ENCODE results near the gene RSPH9. TPM values are rescaled to one million over a fixed set of nuclear protein-coding genes. Genes with fewer than 3 reads are reported as not detected.

RSPH9 gene
- total and polyA plus RNA-seq, 5 donors from 2014 or later = 0.15 to 1.4 (median 0.91) TPM

DNA sequence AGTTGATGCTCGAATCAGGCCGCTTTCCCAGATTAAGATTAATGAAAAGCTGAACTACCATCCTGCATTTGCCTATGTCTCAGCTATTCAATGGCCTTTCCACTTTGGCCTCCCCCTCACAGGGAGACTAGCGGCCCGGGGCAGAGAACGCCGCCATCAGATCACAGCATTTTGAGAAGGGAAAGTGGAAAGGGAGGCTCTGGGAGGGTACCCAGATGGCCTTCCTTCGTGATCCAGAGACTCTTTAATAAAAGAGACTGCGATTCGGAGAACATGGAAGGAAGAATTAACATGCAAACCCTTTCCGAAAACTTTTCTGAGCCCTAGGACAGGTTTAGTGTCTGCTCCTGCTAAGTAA is 42.2 kb downstream of the RSPH9 start:
- Histone ChIP-seq H3K4me3 (ENCODE audit: low read depth, low read length) (peak overlapping the region; percentile 95), H3K36me3 (ENCODE audit: control insufficient read depth, insufficient read depth, low read length) (peaks cover 7% of the 10 kb centered on the region), H3K27me3 (ENCODE audit: control insufficient read depth, insufficient read depth, low read length) (peaks cover 2% of the 10 kb centered on the region), H3K4me1 (ENCODE audit: control insufficient read depth, insufficient read depth, low read length, poor library complexity, severe bottlenecking) (peaks cover 20% of the 10 kb centered on the region), H3K9me3 (ENCODE audit: control insufficient read depth in 2 of 2, low read length in 2 of 2) (no peaks in the 10 kb centered on the region), H3K27ac (ENCODE audit: insufficient read depth, low read length, poor library complexity, severe bottlenecking) (peak overlapping the region; percentile 60)
- Mint-ChIP-seq H3K4me3 (peak overlapping the region; percentile 96 to 98 (median 96)), H3K27ac (peak overlapping the region; percentile 95 to 99 (median 95)), H3K36me3 (peaks cover 15% of the 10 kb centered on the region), H3K4me1 (peaks cover 36 to 61% (median 41%) of the 10 kb centered on the region in 4 donors), H3K27me3 (peaks cover 8% of the 10 kb centered on the region), H3K9me3 (no peaks in the 10 kb centered on the region)
- ATAC-seq (ENCODE audit: low read depth in 2 of 2) = no peak
- DNase-seq = no peak

DNA sequence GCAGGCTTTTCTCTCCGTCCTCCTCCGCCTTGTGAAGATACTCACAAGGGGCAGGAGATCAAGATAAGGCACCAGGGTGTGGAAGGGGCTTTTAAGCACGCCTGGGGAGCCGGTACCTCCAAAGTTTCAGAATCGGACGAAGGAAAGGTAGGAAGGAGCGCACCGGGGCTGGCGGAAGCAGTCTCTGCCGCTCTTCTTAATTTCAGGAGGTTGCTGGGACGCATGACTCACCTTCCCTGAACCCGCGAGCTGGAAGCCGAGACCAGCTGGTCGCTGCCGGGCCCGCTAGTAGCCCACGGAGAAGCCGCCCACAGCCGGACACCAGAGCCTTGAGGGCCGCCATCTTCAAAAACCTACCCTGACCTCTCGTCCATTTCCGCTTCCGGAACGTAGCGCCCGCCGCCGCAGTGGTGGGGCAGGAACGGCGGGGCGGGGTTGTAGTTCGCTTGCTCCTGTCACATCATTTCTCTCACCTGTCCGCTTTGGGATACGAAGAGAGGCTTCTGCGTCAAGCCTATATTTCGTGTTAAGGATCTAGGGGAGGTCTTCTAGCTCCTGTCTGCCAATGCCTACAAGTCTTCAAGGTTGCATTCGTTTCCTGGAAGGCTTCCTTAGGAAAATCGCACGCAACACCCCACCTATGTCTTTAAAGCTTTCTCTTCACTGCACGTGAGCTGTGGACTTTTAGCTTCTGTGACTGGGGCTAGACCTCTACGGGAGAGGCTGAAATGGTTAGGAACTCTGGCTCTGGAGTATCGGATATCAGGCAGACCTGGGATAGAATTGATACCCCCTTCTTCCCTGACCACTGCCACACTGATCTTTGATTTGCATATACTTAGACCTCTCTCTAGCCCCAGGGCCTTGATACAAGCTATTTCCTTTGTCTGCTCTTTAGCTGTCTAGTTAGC is 42.9 kb downstream of the RSPH9 start, which contains the start of gene MRPS18A:
Gene MRPS18A, minus strand, starts transcription at position 355 of the 911 bp plus-strand sequence. Its CDS starts 12 bp downstream, at position 343.
- Mint-ChIP-seq H3K27me3 (peaks cover 11% of the 10 kb centered on the region), H3K36me3 (peaks cover 15% of the 10 kb centered on the region), H3K4me3 (peak within 1 kb of the TSS; percentile 96 to 98 (median 96)), H3K4me1 (peaks cover 36 to 56% (median 38%) of the 10 kb centered on the region in 4 donors), H3K27ac (peak within 1 kb of the TSS; percentile 95 to 99 (median 95)), H3K9me3 (no peaks in the 10 kb centered on the region)
- DNase-seq = peak; percentile 71 to 86 (median 75)
- ATAC-seq (ENCODE audit: low read depth in 2 of 2) = peak; percentile 93 to 94
- Histone ChIP-seq H3K9me3 (ENCODE audit: control insufficient read depth in 2 of 2, low read length in 2 of 2) (no peaks in the 10 kb centered on the region), H3K36me3 (ENCODE audit: control insufficient read depth, insufficient read depth, low read length) (peaks cover 4% of the 10 kb centered on the region), H3K4me3 (ENCODE audit: low read depth, low read length) (peak within 1 kb of the TSS; percentile 95), H3K4me1 (ENCODE audit: control insufficient read depth, insufficient read depth, low read length, poor library complexity, severe bottlenecking) (peaks cover 20% of the 10 kb centered on the region), H3K27me3 (ENCODE audit: control insufficient read depth, insufficient read depth, low read length) (peaks cover 2% of the 10 kb centered on the region), H3K27ac (ENCODE audit: insufficient read depth, low read length, poor library complexity, severe bottlenecking) (peak within 1 kb of the TSS; percentile 60)

DNA sequence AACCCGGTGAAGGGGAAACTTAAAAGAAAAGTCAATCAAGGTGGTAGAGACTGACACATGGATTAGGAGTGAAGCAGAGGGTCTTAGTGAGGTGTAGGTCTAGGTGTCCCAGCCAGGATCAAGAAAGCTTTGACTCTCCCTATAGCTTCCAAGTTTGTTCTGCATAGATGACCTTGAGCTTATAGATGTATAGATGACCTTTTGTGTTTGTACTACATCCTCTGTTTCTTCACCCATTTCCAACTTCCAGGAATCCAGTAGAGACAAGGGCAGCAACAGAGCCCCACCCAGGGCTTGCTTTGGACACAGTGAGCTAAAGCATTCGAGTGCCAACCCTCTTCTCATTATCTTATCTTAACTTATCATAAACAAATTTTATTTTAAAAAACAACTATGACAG is 44.6 kb downstream of the RSPH9 start:
- Mint-ChIP-seq H3K27me3 (peaks cover 18% of the 10 kb centered on the region), H3K36me3 (peaks cover 6% of the 10 kb centered on the region), H3K4me1 (peaks cover 22 to 39% (median 27%) of the 10 kb centered on the region in 4 donors), H3K27ac (peak overlapping the region in 1 of 3 donors; percentile 60), H3K4me3 (peak overlapping the region in 3 of 4 donors; percentile 36 to 96 (median 79)), H3K9me3 (no peaks in the 10 kb centered on the region)
- Histone ChIP-seq H3K9me3 (ENCODE audit: control insufficient read depth in 2 of 2, low read length in 2 of 2) (no peaks in the 10 kb centered on the region), H3K4me1 (ENCODE audit: control insufficient read depth, insufficient read depth, low read length, poor library complexity, severe bottlenecking) (peaks cover 20% of the 10 kb centered on the region), H3K27ac (ENCODE audit: insufficient read depth, low read length, poor library complexity, severe bottlenecking) (no peak overlapping the region), H3K36me3 (ENCODE audit: control insufficient read depth, insufficient read depth, low read length) (no peaks in the 10 kb centered on the region), H3K4me3 (ENCODE audit: low read depth, low read length) (no peak overlapping the region), H3K27me3 (ENCODE audit: control insufficient read depth, insufficient read depth, low read length) (peaks cover 2% of the 10 kb centered on the region)
- ATAC-seq (ENCODE audit: low read depth in 2 of 2) (no peak), DNase-seq (no peak)

DNA sequence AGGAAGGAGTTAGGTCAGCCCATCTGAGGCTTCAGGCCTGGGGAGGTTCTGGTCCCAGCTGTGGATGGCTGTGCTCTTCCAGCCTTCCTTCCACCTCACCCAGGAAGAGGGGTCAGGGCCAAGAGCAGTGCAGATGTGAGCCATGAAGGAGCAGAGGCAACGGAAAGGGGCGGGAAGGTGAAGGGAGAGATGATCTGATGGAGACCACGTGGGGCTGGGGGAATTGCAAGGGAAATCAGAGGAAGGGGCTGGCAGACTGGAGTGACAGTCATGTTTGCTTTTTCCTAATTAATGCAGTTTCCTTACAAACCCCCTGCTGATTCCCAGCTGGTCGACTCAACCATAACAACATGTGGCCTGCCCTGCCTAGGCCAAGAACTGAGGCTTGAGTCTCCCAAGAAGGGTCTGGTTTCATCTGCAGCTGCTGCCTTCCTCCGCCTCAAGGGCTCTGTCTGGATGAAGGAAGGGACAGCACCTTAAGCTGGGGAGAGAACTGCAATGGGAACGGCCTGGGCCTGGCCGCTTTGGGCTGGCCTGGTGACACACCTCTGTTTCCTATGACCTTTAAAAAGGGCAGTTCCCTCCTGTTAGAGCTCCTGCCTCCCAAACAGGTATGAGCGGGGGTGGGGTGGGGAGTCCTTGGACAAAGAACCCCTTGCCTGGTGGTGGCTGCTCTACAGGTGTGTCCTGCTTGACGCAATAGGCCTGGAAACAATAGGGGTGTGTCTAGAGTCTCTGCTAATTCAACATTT is 50.6 kb downstream of the RSPH9 start:
- H3K4me1 Mint-ChIP-seq = no peaks in the 10 kb centered on the region
- H3K9me3 Mint-ChIP-seq = peaks cover 0 to 2% (median 0%) of the 10 kb centered on the region in 7 donors
- no peak for ATAC-seq (ENCODE audit: low read depth in 2 of 2)
- H3K36me3 ChIP-seq (ENCODE audit: control insufficient read depth, insufficient read depth, low read length) = no peaks in the 10 kb centered on the region
- H3K36me3 Mint-ChIP-seq = no peaks in the 10 kb centered on the region
- peaks cover 2% of the 10 kb centered on the region for H3K27me3 ChIP-seq (ENCODE audit: control insufficient read depth, insufficient read depth, low read length)
- peak overlapping the region in 1 of 4 donors; percentile 22 for H3K4me3 Mint-ChIP-seq
- H3K27me3 Mint-ChIP-seq = peaks cover 25% of the 10 kb centered on the region
- no peak for DNase-seq
- H3K4me1 ChIP-seq (ENCODE audit: control insufficient read depth, insufficient read depth, low read length, poor library complexity, severe bottlenecking) = no peaks in the 10 kb centered on the region
- H3K4me3 ChIP-seq (ENCODE audit: low read depth, low read length) = no peak overlapping the region
- H3K9me3 ChIP-seq (ENCODE audit: control insufficient read depth in 2 of 2, low read length in 2 of 2) = no peaks in the 10 kb centered on the region
- no peak overlapping the region for H3K27ac Mint-ChIP-seq
- H3K27ac ChIP-seq (ENCODE audit: insufficient read depth, low read length, poor library complexity, severe bottlenecking) = no peak overlapping the region

DNA sequence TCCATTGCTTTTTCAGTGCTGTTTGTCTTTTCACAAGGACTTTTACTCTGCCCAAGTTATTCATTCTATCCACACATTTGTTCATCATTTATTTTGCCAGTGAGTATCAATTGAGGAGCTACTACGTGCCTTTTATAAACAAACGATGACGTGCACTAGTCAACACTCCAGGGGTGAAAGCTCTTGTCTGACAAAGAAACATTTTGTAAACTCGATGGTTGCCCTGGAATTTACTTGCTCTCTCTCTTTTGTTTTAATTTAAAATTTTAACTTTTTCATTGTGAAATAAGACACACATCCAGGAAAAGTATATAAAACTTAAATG is 51.1 kb downstream of the RSPH9 start:
- DNase-seq = no peak
- Mint-ChIP-seq H3K36me3 (no peaks in the 10 kb centered on the region), H3K4me3 (peak overlapping the region in 1 of 4 donors; percentile 22), H3K27ac (no peak overlapping the region), H3K9me3 (peaks cover 0 to 2% (median 0%) of the 10 kb centered on the region in 7 donors), H3K4me1 (no peaks in the 10 kb centered on the region), H3K27me3 (peaks cover 25% of the 10 kb centered on the region)
- Histone ChIP-seq H3K27ac (ENCODE audit: insufficient read depth, low read length, poor library complexity, severe bottlenecking) (no peak overlapping the region), H3K9me3 (ENCODE audit: control insufficient read depth in 2 of 2, low read length in 2 of 2) (no peaks in the 10 kb centered on the region), H3K4me3 (ENCODE audit: low read depth, low read length) (no peak overlapping the region), H3K4me1 (ENCODE audit: control insufficient read depth, insufficient read depth, low read length, poor library complexity, severe bottlenecking) (no peaks in the 10 kb centered on the region), H3K36me3 (ENCODE audit: control insufficient read depth, insufficient read depth, low read length) (no peaks in the 10 kb centered on the region), H3K27me3 (ENCODE audit: control insufficient read depth, insufficient read depth, low read length) (peaks cover 2% of the 10 kb centered on the region)
- ATAC-seq (ENCODE audit: low read depth in 2 of 2) = no peak

DNA sequence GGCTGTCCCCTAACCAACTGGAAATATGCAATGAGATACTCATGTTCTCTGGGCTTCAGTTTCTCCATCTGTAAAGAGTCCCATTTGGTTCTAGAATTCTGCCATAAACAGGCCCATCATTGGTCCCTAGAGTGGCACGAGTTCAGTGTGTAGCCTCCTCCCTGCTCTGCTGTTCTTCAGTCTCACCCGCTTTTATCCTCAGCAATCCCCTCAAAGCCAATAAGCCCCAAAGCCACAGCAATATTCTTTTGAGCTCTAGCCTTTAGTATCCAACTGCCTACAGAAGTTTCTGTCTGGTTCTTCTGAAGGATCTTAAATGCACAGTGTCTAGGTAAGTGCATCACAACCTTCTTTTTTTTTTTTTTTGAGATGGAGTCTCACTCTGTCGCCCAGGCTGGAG is 52.6 kb downstream of the RSPH9 start:
- no peak for DNase-seq
- Mint-ChIP-seq H3K36me3 (no peaks in the 10 kb centered on the region), H3K4me3 (no peak overlapping the region), H3K27ac (no peak overlapping the region), H3K9me3 (peaks cover 0 to 2% (median 0%) of the 10 kb centered on the region in 7 donors), H3K4me1 (peaks cover 0 to under 1% (median 0%) of the 10 kb centered on the region in 4 donors), H3K27me3 (peaks cover 34% of the 10 kb centered on the region)
- peaks cover 6% of the 10 kb centered on the region for H3K27me3 ChIP-seq (ENCODE audit: control insufficient read depth, insufficient read depth, low read length)
- no peaks in the 10 kb centered on the region for H3K36me3 ChIP-seq (ENCODE audit: control insufficient read depth, insufficient read depth, low read length)
- H3K9me3 ChIP-seq (ENCODE audit: control insufficient read depth in 2 of 2, low read length in 2 of 2) = no peaks in the 10 kb centered on the region
- no peaks in the 10 kb centered on the region for H3K4me1 ChIP-seq (ENCODE audit: control insufficient read depth, insufficient read depth, low read length, poor library complexity, severe bottlenecking)
- ATAC-seq (ENCODE audit: low read depth in 2 of 2) = no peak
- H3K27ac ChIP-seq (ENCODE audit: insufficient read depth, low read length, poor library complexity, severe bottlenecking) = no peak overlapping the region
- H3K4me3 ChIP-seq (ENCODE audit: low read depth, low read length) = no peak overlapping the region

DNA sequence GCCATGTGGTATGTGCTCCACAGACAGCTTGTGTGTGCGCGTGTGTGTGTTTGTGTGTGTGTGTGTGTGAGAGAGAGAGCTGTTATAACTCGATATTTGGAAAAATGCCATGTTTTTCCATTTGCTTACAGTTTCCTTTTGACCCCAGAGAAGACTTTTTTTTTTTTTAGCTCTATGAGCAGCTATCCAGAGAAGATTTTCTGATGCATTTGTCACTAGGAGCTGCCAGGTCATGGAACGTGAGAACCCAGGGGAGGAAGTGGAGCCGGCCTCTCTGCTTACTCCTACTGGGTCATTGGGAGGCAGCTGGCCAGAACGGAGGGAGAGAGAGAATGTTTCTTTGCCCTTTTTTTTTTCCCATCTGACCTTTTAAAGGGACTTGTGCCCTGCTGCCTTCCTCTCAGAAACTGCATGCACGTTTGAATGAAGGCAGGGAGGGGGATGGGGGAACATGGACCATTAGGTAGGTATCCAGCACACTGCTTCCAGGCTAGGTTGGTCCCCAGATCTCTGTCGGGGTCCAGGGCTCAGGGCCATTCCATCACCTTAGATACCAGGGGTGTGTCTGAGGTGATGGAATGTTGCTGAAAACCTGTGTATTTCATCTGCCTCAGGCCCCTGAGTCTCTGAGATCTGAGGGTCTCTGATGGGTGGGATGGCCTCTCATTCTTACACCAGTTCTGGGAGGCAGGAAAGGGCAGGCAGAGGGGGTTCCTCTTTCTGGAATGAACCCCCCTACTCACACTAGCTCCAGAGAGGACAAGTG is 53.9 kb downstream of the RSPH9 start:
- H3K27ac Mint-ChIP-seq = no peak overlapping the region
- no peak overlapping the region for H3K4me3 Mint-ChIP-seq
- Histone ChIP-seq H3K4me1 (ENCODE audit: control insufficient read depth, insufficient read depth, low read length, poor library complexity, severe bottlenecking) (no peaks in the 10 kb centered on the region), H3K36me3 (ENCODE audit: control insufficient read depth, insufficient read depth, low read length) (no peaks in the 10 kb centered on the region), H3K27me3 (ENCODE audit: control insufficient read depth, insufficient read depth, low read length) (peaks cover 6% of the 10 kb centered on the region), H3K27ac (ENCODE audit: insufficient read depth, low read length, poor library complexity, severe bottlenecking) (no peak overlapping the region), H3K4me3 (ENCODE audit: low read depth, low read length) (no peak overlapping the region), H3K9me3 (ENCODE audit: control insufficient read depth in 2 of 2, low read length in 2 of 2) (no peaks in the 10 kb centered on the region)
- H3K4me1 Mint-ChIP-seq = peaks cover 0 to 2% (median 0%) of the 10 kb centered on the region in 4 donors
- DNase-seq = no peak
- peaks cover 38% of the 10 kb centered on the region for H3K27me3 Mint-ChIP-seq
- H3K9me3 Mint-ChIP-seq = peaks cover 0 to 2% (median 0%) of the 10 kb centered on the region in 7 donors
- no peak for ATAC-seq (ENCODE audit: low read depth in 2 of 2)
- no peaks in the 10 kb centered on the region for H3K36me3 Mint-ChIP-seq

All from CD4-positive, CD25-positive, alpha-beta regulatory T cell (primary cell).